CD4-positive, alpha-beta T cell (primary cell): Measurements from ENCODE around the gene ZNF609. TPM values are rescaled to one million over a fixed set of nuclear protein-coding genes. Genes with fewer than 3 reads are reported as not detected.

Source experiments
- ATAC-seq: fragments of 200-7000 bp; cut with Tn5 transposase; one replicate; pipeline ENCODE4 v1.10.0; 2022; ENCODE audit warnings: mild to moderate bottlenecking; ENCODE audit not compliant: poor library complexity
- CTCF ChIA-PET: fragments of 350-600 bp; sonication (Branson Sonifier 250); formaldehyde crosslinking; loops from one replicate; lab custom pipeline; 2021; ENCODE audit warnings: antibody characterized with exemption, inconsistent platforms; lab: Charles Lee
- POLR2A ChIA-PET: fragments of 350-600 bp; sonication (Branson Sonifier 250); formaldehyde crosslinking; loops from one replicate; lab custom pipeline; 2021; ENCODE audit warnings: antibody characterized with exemption, inconsistent platforms; lab: Charles Lee
- DNase-seq, 14 experiments: peaks; one replicate each; pipeline ENCODE4 v3.0.0-alpha.2; 2013 to 2020; ENCODE audit warnings: mixed read lengths in 2 of 14
- H3K27ac ChIP-seq, 2 donors: one replicate each; pipeline versions ENCODE4 v1.5.1 to v1.7.0; 2013; ENCODE audit warnings: low read length in 2 of 2, low read depth in 1 of 2, mild to moderate bottlenecking in 1 of 2
- H3K27me3 ChIP-seq, 2 experiments: 1 replicate in 1 of 2; 2 replicates in 1 of 2; pipeline versions ENCODE4 v1.6.1 to v1.7.0; 2013; ENCODE audit warnings: low read length in 2 of 2, control low read depth in 1 of 2, mild to moderate bottlenecking in 1 of 2, moderate library complexity in 1 of 2; ENCODE audit not compliant: insufficient read depth in 2 of 2, control insufficient read depth in 1 of 2
- H3K36me3 ChIP-seq: one replicate; pipeline ENCODE4 v1.6.1; 2013; ENCODE audit warnings: low read length, control low read depth; ENCODE audit not compliant: insufficient read depth
- H3K4me1 ChIP-seq: one replicate; pipeline ENCODE4 v1.6.1; 2013; ENCODE audit warnings: low read length, control low read depth; ENCODE audit not compliant: insufficient read depth
- H3K4me3 ChIP-seq: one replicate; pipeline ENCODE4 v1.5.1; 2013; ENCODE audit warnings: mild to moderate bottlenecking, low read length, moderate library complexity
- H3K9me3 ChIP-seq, 2 experiments: 1 replicate in 1 of 2; 2 replicates in 1 of 2; pipeline versions ENCODE4 v1.6.1 to v1.7.0; 2013; ENCODE audit warnings: low read length in 2 of 2, mild to moderate bottlenecking in 2 of 2, control low read depth in 1 of 2, moderate library complexity in 1 of 2; ENCODE audit not compliant: control insufficient read depth in 1 of 2, insufficient read depth in 1 of 2
- H3K27ac Mint-ChIP-seq: one replicate; pipeline ENCODE4 v1.8.0; 2020; ENCODE audit warnings: mixed read lengths
- H3K27me3 Mint-ChIP-seq: one replicate; pipeline ENCODE4 v1.8.0; 2021; ENCODE audit warnings: mixed read lengths
- H3K36me3 Mint-ChIP-seq: one replicate; pipeline ENCODE4 v1.8.0; 2021; ENCODE audit warnings: low read depth, mixed read lengths
- H3K4me1 Mint-ChIP-seq: one replicate; pipeline ENCODE4 v1.8.0; 2021; ENCODE audit warnings: low read depth, mixed read lengths
- H3K4me3 Mint-ChIP-seq: one replicate; pipeline ENCODE4 v1.8.0; 2020; ENCODE audit warnings: mild to moderate bottlenecking, mixed read lengths
- H3K9me3 Mint-ChIP-seq: one replicate; pipeline ENCODE4 v1.8.0; 2020; ENCODE audit warnings: mixed read lengths
- intact Hi-C, 2 experiments: fragments of 100-400 bp; cut with DNase I in 1 of 2; cut with micrococcal nuclease in 1 of 2; formaldehyde crosslinking; loops; one replicate each; pipeline versions ENCODE4 v1.15.1 to v1.9.0; 2023 to 2025; cut with DNase I, micrococcal nuclease
- total RNA-seq, 174 experiments: library from RNA in 2 of 174; stranded (reverse) in 2 of 174; gene quantifications; one replicate each; pipeline ENCODE4 v1.2.3 and lab custom pipeline; 2021 to 2026
- TF ChIP-seq, protein P1 (sequence below): fragments of 200-600 bp; IDR thresholded peaks from one replicate; pipeline ENCODE4 v1.8.0; 2022; ENCODE audit warnings: antibody characterized with exemption, mild to moderate bottlenecking

ZNF609 gene
- total RNA-seq, 2 experiments from 2014 or later, result 62.4 to 65.3 TPM

DNA sequence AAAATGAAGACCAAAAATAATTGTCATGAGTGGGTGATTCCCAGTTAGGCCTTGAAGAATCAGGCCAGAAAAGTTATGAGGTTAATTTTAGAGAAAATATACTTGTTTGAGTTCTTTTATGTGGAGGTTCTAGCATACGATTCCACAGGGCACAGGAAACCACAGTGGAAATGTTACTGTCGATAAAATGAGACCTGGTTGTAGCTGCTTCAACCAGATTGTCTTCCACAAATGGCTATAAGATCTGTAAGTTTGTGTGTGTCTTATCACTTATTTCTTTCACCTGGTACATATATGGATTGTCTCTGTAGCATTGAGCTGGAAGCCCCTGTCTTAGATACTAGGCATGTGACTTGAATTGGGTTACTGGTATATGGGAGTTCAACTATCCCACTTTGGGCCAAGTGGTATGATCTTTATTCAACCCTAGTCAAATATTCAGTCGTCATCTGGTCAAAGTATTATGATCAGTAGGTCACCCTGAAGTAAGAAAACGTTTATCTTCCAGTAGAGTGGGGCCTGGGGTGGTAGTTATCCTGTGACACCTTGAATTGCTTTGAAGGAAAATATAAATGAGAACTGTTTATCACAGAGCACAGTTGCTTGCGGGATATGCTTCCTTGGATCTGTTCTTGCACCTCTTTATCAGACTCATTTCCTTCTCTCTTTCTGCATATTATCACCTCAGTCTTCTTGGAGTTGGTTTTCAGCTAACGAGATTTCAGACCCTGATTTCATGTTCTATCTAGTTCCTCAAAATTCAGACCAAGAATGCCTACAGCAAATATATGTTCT lies 21.5 kb upstream of the ZNF609 start:
- Mint-ChIP-seq H3K4me1 (peaks cover 57% of the 10 kb centered on the region), H3K36me3 (peaks cover 26% of the 10 kb centered on the region), H3K9me3 (no peaks in the 10 kb centered on the region), H3K27me3 (no peaks in the 10 kb centered on the region), H3K4me3 (peak overlapping the region; percentile 34), H3K27ac (peak overlapping the region; percentile 63)
- Histone ChIP-seq H3K4me1 (peaks cover 24% of the 10 kb centered on the region), H3K27ac (no peak overlapping the region), H3K36me3 (peaks cover 8% of the 10 kb centered on the region), H3K4me3 (no peak overlapping the region), H3K27me3 (no peaks in the 10 kb centered on the region), H3K9me3 (no peaks in the 10 kb centered on the region)
- intact Hi-C loops, result loop anchor here in 1 of 2 experiments (10.0 kb wide), 1 partner anchor 186 kb away; no protein-coding TSS in a partner anchor
- TF ChIP-seq, protein P1, sequence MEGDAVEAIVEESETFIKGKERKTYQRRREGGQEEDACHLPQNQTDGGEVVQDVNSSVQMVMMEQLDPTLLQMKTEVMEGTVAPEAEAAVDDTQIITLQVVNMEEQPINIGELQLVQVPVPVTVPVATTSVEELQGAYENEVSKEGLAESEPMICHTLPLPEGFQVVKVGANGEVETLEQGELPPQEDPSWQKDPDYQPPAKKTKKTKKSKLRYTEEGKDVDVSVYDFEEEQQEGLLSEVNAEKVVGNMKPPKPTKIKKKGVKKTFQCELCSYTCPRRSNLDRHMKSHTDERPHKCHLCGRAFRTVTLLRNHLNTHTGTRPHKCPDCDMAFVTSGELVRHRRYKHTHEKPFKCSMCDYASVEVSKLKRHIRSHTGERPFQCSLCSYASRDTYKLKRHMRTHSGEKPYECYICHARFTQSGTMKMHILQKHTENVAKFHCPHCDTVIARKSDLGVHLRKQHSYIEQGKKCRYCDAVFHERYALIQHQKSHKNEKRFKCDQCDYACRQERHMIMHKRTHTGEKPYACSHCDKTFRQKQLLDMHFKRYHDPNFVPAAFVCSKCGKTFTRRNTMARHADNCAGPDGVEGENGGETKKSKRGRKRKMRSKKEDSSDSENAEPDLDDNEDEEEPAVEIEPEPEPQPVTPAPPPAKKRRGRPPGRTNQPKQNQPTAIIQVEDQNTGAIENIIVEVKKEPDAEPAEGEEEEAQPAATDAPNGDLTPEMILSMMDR, result no peak
- peak in 1 of 14 experiments; percentile 9 for DNase-seq
- peak; percentile 48 for ATAC-seq
- CTCF ChIA-PET, result no interaction called here
- POLR2A ChIA-PET, result interaction anchor here (0.9 to 1.4 kb wide), 5 partner anchors 9 to 51 kb away, joined by 3 to 5 read pairs (median 3); partner anchors contain the start of gene TRIP4

DNA sequence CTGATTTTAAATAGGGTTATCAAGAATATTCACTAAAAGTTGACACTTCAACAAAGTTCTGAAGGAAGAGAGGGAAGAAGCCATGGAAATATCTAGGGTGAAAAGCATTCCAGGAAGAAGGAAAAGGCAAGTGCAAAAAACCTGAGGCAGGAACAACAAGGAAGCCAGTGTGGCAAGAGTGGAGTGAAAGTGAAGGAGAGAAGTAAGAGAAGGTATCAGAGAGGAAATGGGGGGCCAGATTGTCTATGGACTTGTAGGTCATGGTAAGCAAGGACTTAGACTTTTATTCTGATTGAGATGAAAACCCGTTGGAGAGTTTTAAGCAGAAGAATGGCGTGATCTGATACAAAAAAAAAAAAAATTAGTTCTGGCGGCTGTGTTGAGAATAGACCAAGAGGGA lies 18.5 kb upstream of the ZNF609 start:
- no peak for DNase-seq
- peaks cover 41% of the 10 kb centered on the region for H3K36me3 Mint-ChIP-seq
- Histone ChIP-seq H3K9me3 (no peaks in the 10 kb centered on the region), H3K4me3 (no peak overlapping the region), H3K27ac (no peak overlapping the region), H3K27me3 (no peaks in the 10 kb centered on the region), H3K4me1 (peaks cover 22% of the 10 kb centered on the region), H3K36me3 (peaks cover 12% of the 10 kb centered on the region)
- no peak overlapping the region for H3K27ac Mint-ChIP-seq
- TF ChIP-seq, protein P1, result no peak
- no peak overlapping the region for H3K4me3 Mint-ChIP-seq
- H3K9me3 Mint-ChIP-seq, result no peaks in the 10 kb centered on the region
- no peaks in the 10 kb centered on the region for H3K27me3 Mint-ChIP-seq
- intact Hi-C loops, result no loop called here
- no peak for ATAC-seq
- POLR2A ChIA-PET, result no interaction called here
- H3K4me1 Mint-ChIP-seq, result peaks cover 57% of the 10 kb centered on the region
- CTCF ChIA-PET, result interaction anchor here (0.6 kb wide), 1 partner anchor 189 kb away, joined by 3 read pairs; no protein-coding TSS in a partner anchor

DNA sequence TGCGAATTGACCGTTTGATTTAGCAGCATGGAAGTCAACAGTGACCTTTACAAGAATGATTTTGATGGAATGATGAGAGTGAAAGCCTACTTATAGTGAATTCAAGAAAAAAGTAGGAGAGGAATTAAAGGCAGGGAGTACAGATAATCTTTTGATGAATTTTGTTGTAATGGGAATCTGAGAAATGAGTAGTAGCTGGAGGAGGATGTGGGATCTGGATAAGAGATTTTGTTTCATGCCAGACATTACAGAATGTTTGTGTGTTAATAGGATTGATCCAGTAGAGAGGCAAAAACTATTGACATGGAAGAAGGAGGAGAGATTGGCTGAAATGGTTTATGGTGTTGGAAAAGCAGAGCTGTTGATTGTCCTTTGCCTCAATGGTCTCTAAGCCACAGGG lies 17.4 kb upstream of the ZNF609 start:
- Histone ChIP-seq H3K27me3 (no peaks in the 10 kb centered on the region), H3K4me3 (no peak overlapping the region), H3K27ac (no peak overlapping the region), H3K9me3 (no peaks in the 10 kb centered on the region), H3K36me3 (peaks cover 16% of the 10 kb centered on the region), H3K4me1 (peaks cover 21% of the 10 kb centered on the region)
- Mint-ChIP-seq H3K4me1 (peaks cover 58% of the 10 kb centered on the region), H3K9me3 (no peaks in the 10 kb centered on the region), H3K4me3 (no peak overlapping the region), H3K36me3 (peaks cover 51% of the 10 kb centered on the region), H3K27me3 (no peaks in the 10 kb centered on the region), H3K27ac (peak overlapping the region; percentile 77)
- intact Hi-C loops, result no loop called here
- TF ChIP-seq, protein P1, result no peak
- CTCF ChIA-PET, result interaction anchor here (0.6 kb wide), 1 partner anchor 138 kb away, joined by 3 read pairs; no protein-coding TSS in a partner anchor
- no peak for DNase-seq
- POLR2A ChIA-PET, result no interaction called here
- ATAC-seq, result no peak
